Spinal cord (tissue), 10 donors: Measurements from ENCODE around the gene TLL2. TPM values are rescaled to one million over a fixed set of nuclear protein-coding genes. Genes with fewer than 3 reads are reported as not detected.

Source experiments
- DNase-seq, 6 donors: peaks; one replicate each; pipeline versions ENCODE4 v3.0.0 to v3.0.0-alpha.2; 2013 to 2015; ENCODE audit warnings: low spot score in 6 of 6, low read depth in 4 of 6
- H3K27ac ChIP-seq: one replicate; pipeline ENCODE4 v1.5.1; 2013; ENCODE audit warnings: low read depth, low read length, control low read depth
- H3K27me3 ChIP-seq: one replicate; pipeline ENCODE4 v1.6.1; 2013; ENCODE audit warnings: low read length; ENCODE audit not compliant: control insufficient read depth, insufficient read depth
- H3K36me3 ChIP-seq: one replicate; pipeline ENCODE4 v1.6.1; 2013; ENCODE audit warnings: low read length; ENCODE audit not compliant: control insufficient read depth, insufficient read depth
- H3K4me1 ChIP-seq: one replicate; pipeline ENCODE4 v1.6.1; 2013; ENCODE audit warnings: low read length; ENCODE audit not compliant: control insufficient read depth, insufficient read depth
- H3K4me3 ChIP-seq: one replicate; pipeline ENCODE4 v1.5.1; 2013; ENCODE audit warnings: low read depth, low read length, control low read depth
- H3K9me3 ChIP-seq: one replicate; pipeline ENCODE4 v1.6.1; 2013; ENCODE audit warnings: low read length; ENCODE audit not compliant: control insufficient read depth, insufficient read depth
- WGBS: methylation state at CpG from one replicate; pipeline ENCODE4 v1.1.5; 2013; ENCODE audit warnings: missing lambda C conversion rate; ENCODE audit not compliant: insufficient coverage; 5-methylcytosine and 5-hydroxymethylcytosine counted together
- polyA plus RNA-seq, 2 donors: library from polyadenylated mRNA; unstranded; fragments of 120-200 nt; gene quantifications; one replicate each; pipeline ENCODE4 v1.2.1, GENCODE V29; 2013; ENCODE audit not compliant: insufficient read length in 2 of 2
- total RNA-seq, 2 donors: library from RNA; depleted of rRNA in 1 of 2; stranded (reverse); fragments of 120-200 nt in 1 of 2; fragments of >200 nt in 1 of 2; gene quantifications; one replicate each; pipeline versions ENCODE4 v1.2.3 to v1.2.4, GENCODE V29; 2013 to 2014
- donor health status: healthy.

TLL2 gene
- total and polyA plus RNA-seq, 4 donors, result 2.0 to 6.1 (median 4.4) TPM

DNA sequence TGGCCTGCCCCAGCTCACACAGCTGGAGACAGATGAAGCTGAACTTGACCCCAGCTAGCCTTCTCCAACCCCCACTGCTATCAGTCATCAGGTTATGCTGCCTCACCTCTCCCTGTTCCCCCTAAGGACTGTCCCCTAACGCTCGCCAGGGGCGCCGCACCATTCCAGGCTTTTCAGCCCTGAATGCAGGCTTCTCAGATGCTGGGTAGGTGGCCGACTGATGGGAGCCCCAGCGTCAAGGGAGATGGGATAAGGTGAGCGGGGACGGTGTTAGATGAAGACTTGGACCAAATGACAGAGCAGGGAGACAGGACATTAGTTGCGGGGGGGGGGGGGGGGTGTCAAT, 139.1 kb downstream of the TLL2 start:
- WGBS, result 19% methylated on average over 8 of the region's 9 CpGs
- peak overlapping the region; percentile 45 for H3K4me3 ChIP-seq
- no peaks in the 10 kb centered on the region for H3K27me3 ChIP-seq
- no peaks in the 10 kb centered on the region for H3K9me3 ChIP-seq
- H3K36me3 ChIP-seq, result peaks cover 6% of the 10 kb centered on the region
- H3K27ac ChIP-seq, result no peak overlapping the region
- peaks cover 28% of the 10 kb centered on the region for H3K4me1 ChIP-seq
- peak in 2 of 6 donors; percentile 52 to 54 for DNase-seq

DNA sequence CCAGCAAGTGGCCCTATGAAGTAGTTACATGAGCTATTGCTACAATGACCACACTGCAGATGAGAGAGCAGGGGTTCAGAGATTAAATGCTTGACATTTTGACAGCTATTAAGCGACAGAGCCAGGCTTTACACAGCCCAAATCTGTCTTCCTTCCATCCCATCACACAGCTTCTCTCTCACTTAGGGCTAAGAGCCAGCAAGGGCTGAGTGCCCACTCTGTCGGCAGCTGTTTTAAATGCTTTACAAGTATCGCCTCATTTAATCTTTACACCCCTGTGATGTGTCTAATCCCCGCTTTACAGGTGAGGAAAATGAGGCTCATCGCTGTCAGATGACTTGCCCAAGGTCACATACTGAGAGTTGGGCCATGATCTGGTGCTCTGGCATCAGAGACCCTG, 139.7 kb downstream of the TLL2 start:
- Histone ChIP-seq H3K36me3 (peaks cover 6% of the 10 kb centered on the region), H3K9me3 (no peaks in the 10 kb centered on the region), H3K4me1 (peaks cover 28% of the 10 kb centered on the region), H3K27me3 (no peaks in the 10 kb centered on the region), H3K4me3 (no peak overlapping the region), H3K27ac (no peak overlapping the region)
- peak in 1 of 6 donors; percentile 27 for DNase-seq
- 70% methylated on average over 5 of the region's 5 CpGs for WGBS

DNA sequence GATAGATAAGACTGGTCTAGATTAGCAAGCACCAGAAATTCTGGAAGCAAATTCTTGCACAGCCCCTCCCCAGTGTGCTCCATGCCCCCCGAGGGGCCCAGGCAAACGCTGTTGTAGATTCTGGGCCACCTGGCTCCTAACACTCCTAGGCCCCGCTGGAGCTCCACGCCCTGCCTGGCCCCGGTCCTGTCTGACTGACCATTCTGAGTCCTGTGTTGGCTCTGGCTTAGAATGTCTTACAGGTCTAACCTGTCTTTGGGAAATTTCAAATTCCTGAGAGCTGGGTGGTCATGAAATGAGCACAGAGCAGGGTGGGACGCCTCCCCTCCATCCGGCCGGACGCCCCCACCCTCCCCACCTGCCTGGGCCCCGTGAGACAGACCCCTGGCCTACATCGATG, 142.4 kb downstream of the TLL2 start:
- Histone ChIP-seq H3K4me3 (no peak overlapping the region), H3K36me3 (peaks cover 6% of the 10 kb centered on the region), H3K27ac (no peak overlapping the region), H3K4me1 (peaks cover 15% of the 10 kb centered on the region), H3K27me3 (no peaks in the 10 kb centered on the region), H3K9me3 (no peaks in the 10 kb centered on the region)
- WGBS, result 89% methylated on average over 11 of the region's 11 CpGs
- no peak for DNase-seq

DNA sequence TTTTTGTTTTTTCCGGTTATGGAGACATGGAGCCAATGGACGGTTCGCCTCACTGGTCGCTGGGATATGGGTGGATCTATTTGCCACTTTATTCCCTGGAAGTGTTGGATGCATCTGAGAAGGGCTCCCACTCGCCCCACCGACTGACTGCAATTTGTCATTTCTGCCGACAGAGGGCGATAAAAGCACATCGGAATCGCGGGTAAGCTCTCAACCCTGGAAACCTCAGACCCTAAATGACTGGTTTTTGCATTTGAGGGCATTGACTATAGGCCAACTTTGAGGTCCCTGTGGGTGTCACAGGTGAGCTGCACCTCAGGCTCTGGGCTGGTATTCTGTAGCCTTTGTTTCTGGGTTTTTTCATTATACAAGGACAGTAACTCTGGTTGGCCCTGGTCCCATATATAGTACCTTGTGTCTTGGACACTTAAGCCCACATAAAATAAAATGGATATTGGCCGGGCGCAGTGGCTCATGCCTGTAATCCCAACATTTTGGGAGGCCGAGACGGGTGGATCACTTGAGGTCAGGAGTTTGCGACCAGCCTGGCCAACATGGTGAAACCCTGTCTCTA, 143.1 kb downstream of the TLL2 start:
- no peak overlapping the region for H3K4me3 ChIP-seq
- H3K27ac ChIP-seq, result no peak overlapping the region
- DNase-seq, result peak in 4 of 6 donors; percentile 27 to 87 (median 61)
- 45% methylated on average over 16 of the region's 16 CpGs for WGBS
- H3K36me3 ChIP-seq, result peaks cover 6% of the 10 kb centered on the region
- peaks cover 15% of the 10 kb centered on the region for H3K4me1 ChIP-seq
- no peaks in the 10 kb centered on the region for H3K27me3 ChIP-seq
- H3K9me3 ChIP-seq, result no peaks in the 10 kb centered on the region

- Histone ChIP-seq H3K9me3 (no peaks in the 10 kb centered on the region), H3K4me1 (peaks cover 9% of the 10 kb centered on the region), H3K27ac (no peak overlapping the region), H3K27me3 (no peaks in the 10 kb centered on the region), H3K4me3 (no peak overlapping the region), H3K36me3 (peaks cover 6% of the 10 kb centered on the region)
- 89% methylated on average over 37 of the region's 38 CpGs for WGBS
- DNase-seq, result no peak
These were observed 143.7 kb downstream of the TLL2 start for GRCh38 chr10:96369890-96370583.

DNA sequence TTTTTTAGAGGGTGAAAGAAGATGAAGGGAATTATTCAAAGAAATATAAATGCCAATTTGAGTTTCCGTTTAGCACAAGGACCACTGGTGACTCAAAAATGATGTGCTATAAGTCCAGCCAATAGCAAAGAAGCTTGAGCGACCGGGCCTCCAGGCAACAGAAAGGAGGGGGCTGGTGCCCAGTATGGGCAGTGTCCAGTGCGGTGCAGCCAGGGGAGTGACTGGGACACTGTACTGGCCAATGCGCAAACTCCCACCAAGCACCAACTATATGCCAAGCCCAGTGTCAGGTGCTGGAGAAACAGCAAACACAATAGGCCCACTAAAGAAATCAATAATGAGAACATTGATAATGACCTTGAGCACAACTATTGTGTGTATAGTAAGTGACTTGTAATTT, 144.8 kb downstream of the TLL2 start:
- no peaks in the 10 kb centered on the region for H3K27me3 ChIP-seq
- no peaks in the 10 kb centered on the region for H3K9me3 ChIP-seq
- no peak overlapping the region for H3K27ac ChIP-seq
- H3K36me3 ChIP-seq, result peaks cover 6% of the 10 kb centered on the region
- no peak for DNase-seq
- 77% methylated on average over 4 of the region's 5 CpGs for WGBS
- H3K4me3 ChIP-seq, result no peak overlapping the region
- no peaks in the 10 kb centered on the region for H3K4me1 ChIP-seq

DNA sequence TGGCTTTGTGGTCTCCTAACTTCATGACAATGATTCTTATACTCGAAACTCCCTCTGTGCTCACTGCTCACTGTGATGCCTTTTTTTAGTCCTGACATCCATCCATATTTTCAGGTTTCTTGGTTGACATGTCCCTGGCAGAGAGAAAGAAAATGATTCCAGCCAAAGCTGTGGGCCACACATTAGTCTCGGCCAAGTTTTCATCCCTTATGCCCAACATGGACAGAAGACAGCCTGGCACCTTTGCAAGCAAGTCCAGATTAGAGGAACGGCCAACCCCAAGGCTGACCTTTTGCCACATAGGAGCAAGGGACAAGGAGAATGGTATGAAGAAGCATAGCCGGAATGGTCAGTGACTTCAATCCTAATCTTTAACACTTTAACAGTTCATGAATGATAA, 146.3 kb downstream of the TLL2 start:
- Histone ChIP-seq H3K27ac (no peak overlapping the region), H3K4me3 (no peak overlapping the region), H3K27me3 (no peaks in the 10 kb centered on the region), H3K9me3 (no peaks in the 10 kb centered on the region), H3K4me1 (no peaks in the 10 kb centered on the region), H3K36me3 (peaks cover 6% of the 10 kb centered on the region)
- no peak for DNase-seq
- 100% methylated on average over 2 of the region's 4 CpGs for WGBS

DNA sequence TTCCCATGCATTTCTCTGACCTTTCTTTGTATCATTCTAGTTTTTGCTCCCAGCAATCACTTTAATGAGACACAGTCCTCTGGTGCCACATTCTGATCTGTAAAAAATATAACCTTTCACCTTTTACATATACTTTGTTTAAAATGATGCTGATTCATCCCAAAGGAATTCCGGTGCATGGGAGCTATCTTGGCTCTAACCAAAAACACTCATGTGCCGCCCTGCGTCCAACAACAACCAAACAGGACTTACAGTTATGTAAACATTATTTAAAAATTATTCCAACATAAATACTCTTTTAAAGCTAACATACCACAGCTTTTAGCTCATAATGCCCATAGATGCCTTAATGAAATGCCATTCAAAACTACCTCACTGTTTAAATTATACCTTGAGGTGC, 147.2 kb downstream of the TLL2 start:
- Histone ChIP-seq H3K4me1 (no peaks in the 10 kb centered on the region), H3K27ac (no peak overlapping the region), H3K36me3 (peaks cover 6% of the 10 kb centered on the region), H3K9me3 (no peaks in the 10 kb centered on the region), H3K27me3 (no peaks in the 10 kb centered on the region), H3K4me3 (no peak overlapping the region)
- DNase-seq, result no peak
- WGBS, result 83% methylated on average over 1 of the region's 3 CpGs

GRCh38 chr10:96365571-96365970, 148.2 kb downstream of the TLL2 start:
- Histone ChIP-seq H3K4me1 (no peaks in the 10 kb centered on the region), H3K27ac (no peak overlapping the region), H3K27me3 (no peaks in the 10 kb centered on the region), H3K4me3 (no peak overlapping the region), H3K36me3 (peaks cover 4% of the 10 kb centered on the region), H3K9me3 (no peaks in the 10 kb centered on the region)
- 100% methylated on average over 1 of the region's 3 CpGs for WGBS
- no peak for DNase-seq

GRCh38 chr10:96360766-96361165, 153.0 kb downstream of the TLL2 start:
- Histone ChIP-seq H3K27ac (no peak overlapping the region), H3K36me3 (no peaks in the 10 kb centered on the region), H3K4me1 (no peaks in the 10 kb centered on the region), H3K9me3 (no peaks in the 10 kb centered on the region), H3K4me3 (no peak overlapping the region), H3K27me3 (no peaks in the 10 kb centered on the region)
- WGBS, result 65% methylated on average over 3 of the region's 3 CpGs
- DNase-seq, result peak in 1 of 6 donors; percentile 72
